ENCODE data around the gene SLCO4A1. TPM values are rescaled to one million over a fixed set of nuclear protein-coding genes. Genes with fewer than 3 reads are reported as not detected.

SLCO4A1 gene
- total and polyA plus RNA-seq, 2 donors (not counting 1 experiment from before 2014, with no cell fraction given), result 2.1 to 79.5 TPM

- TF ChIP-seq, protein P1, sequence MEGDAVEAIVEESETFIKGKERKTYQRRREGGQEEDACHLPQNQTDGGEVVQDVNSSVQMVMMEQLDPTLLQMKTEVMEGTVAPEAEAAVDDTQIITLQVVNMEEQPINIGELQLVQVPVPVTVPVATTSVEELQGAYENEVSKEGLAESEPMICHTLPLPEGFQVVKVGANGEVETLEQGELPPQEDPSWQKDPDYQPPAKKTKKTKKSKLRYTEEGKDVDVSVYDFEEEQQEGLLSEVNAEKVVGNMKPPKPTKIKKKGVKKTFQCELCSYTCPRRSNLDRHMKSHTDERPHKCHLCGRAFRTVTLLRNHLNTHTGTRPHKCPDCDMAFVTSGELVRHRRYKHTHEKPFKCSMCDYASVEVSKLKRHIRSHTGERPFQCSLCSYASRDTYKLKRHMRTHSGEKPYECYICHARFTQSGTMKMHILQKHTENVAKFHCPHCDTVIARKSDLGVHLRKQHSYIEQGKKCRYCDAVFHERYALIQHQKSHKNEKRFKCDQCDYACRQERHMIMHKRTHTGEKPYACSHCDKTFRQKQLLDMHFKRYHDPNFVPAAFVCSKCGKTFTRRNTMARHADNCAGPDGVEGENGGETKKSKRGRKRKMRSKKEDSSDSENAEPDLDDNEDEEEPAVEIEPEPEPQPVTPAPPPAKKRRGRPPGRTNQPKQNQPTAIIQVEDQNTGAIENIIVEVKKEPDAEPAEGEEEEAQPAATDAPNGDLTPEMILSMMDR (IDR thresholded peaks at IDR 0.05), result peak; percentile 92
- no peak for TF ChIP-seq EZH2 (IDR thresholded peaks at IDR 0.05; ENCODE audit: borderline replicate concordance, insufficient read depth, low read depth, low read length, poor library complexity, severe bottlenecking)
- H3K9me3 Mint-ChIP-seq (ENCODE audit: insufficient read depth), result no peaks in the 10 kb centered on the region
- Histone ChIP-seq H3K4me3 (ENCODE audit: control extremely low read depth in 1 of 5, extremely low read depth in 1 of 5, insufficient read depth in 1 of 5, low read depth in 2 of 5, low read length in 4 of 5) (no peak overlapping the region), H3K27ac (ENCODE audit: low read length in 2 of 2) (peak overlapping the region; percentile 54 to 73), H3K9me3 (ENCODE audit: control extremely low read depth in 1 of 3, control insufficient read depth in 2 of 3, insufficient read depth in 1 of 3, low read length in 2 of 3) (no peaks in the 10 kb centered on the region), H3K79me2 (ENCODE audit: control insufficient read depth, insufficient read depth, low read length) (no peaks in the 10 kb centered on the region), H2AFZ (ENCODE audit: insufficient read depth, low read depth, low read length, poor library complexity, severe bottlenecking) (peak overlapping the region; percentile 68), H4K20me1 (ENCODE audit: control insufficient read depth, insufficient read depth, low read length, poor library complexity, severe bottlenecking) (no peaks in the 10 kb centered on the region), H3K4me2 (replicated peaks; ENCODE audit: low read depth, low read length, poor library complexity, severe bottlenecking) (peak overlapping the region; percentile 57), H3K27me3 (replicated peaks in 1 of 4; ENCODE audit: control extremely low read depth in 1 of 4, control insufficient read depth in 3 of 4, insufficient read depth in 4 of 4, low read length in 3 of 4) (no peaks in the 10 kb centered on the region), H3K9ac (ENCODE audit: low read length) (no peak overlapping the region), H3K4me1 (ENCODE audit: control insufficient read depth in 2 of 2, insufficient read depth in 2 of 2, low read length in 2 of 2) (peaks cover 31 to 33% of the 10 kb centered on the region in 2 donors), H3K36me3 (replicated peaks in 1 of 2; ENCODE audit: control extremely low read depth in 1 of 2, control insufficient read depth in 1 of 2, extremely low read depth in 1 of 2, insufficient read depth in 2 of 2, low read length in 1 of 2) (no peaks in the 10 kb centered on the region)
- DNase-seq (peak; percentile 81), ATAC-seq (ENCODE audit: low read depth) (peak; percentile 71)
- H3K4me1 Mint-ChIP-seq, result peaks cover 41% of the 10 kb centered on the region
- ChIA-PET CTCF (interaction anchor here (0.6 to 3.9 kb wide), 39 partner anchors 9 to 606 kb away, joined by 3 to 65 read pairs (median 4); partner anchors contain the start of genes ADRM1, OGFR, RPS21 and SLCO4A1), POLR2A (interaction anchor here (0.5 to 3.6 kb wide), 9 partner anchors 10 to 315 kb away, joined by 3 to 17 read pairs (median 4); partner anchors contain the start of genes RPS21 and SLCO4A1)
- H3K27ac Mint-ChIP-seq, result peak overlapping the region; percentile 94
- no peaks in the 10 kb centered on the region for H3K27me3 Mint-ChIP-seq
- peak overlapping the region; percentile 83 for H3K4me3 Mint-ChIP-seq
- intact Hi-C loops (cut with micrococcal nuclease), result loop anchor here (1.0 to 5.0 kb wide), 3 partner anchors 117 to 314 kb away; partner anchors contain the start of gene ADRM1
- WGBS (ENCODE audit: insufficient coverage), result 15% methylated on average over 26 of the region's 26 CpGs
These were observed 25.3 kb upstream of the SLCO4A1 start for GRCh38 chr20:62616728-62617621.

Measured in B cell (primary cell).